Stimulated activated CD8-positive, alpha-beta memory T cell treated with anti-CD3 and anti-CD28 coated beads, Interleukin-15, amount 100 ng/mL, for 48 hours (primary cell): Measurements from ENCODE around the gene IL6R.
"Not testable (repeated sequence)": the region's sequence is repeated elsewhere in the genome, so short reads cannot be mapped to it uniquely, and the experiment has no call there.

Experiments used
- DNase-seq, 2 donors: peaks; one replicate each; pipeline ENCODE4 v3.0.0-alpha.2; 2020; ENCODE audit warnings: low read depth in 2 of 2

Gene IL6R

DNA sequence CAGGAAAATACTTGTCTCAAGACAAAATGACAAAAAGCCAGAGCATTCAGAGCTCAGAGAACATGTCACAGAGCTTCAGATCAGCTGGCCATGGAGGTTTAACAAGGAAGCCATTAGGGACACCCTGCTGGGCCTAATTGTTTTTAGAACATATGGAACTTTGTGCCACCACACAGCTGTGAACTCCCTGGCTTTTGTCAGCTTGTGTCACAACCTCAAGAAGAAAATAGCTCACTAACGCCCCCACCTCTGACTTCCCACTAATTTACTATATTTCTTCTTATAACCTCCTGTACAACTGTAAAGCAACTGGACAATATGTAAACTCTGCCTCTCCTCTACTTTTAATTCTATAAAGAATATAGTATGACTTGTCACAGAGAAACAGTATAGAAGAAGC, 75.9 kb downstream of the IL6R start:
- no peak for DNase-seq

DNA sequence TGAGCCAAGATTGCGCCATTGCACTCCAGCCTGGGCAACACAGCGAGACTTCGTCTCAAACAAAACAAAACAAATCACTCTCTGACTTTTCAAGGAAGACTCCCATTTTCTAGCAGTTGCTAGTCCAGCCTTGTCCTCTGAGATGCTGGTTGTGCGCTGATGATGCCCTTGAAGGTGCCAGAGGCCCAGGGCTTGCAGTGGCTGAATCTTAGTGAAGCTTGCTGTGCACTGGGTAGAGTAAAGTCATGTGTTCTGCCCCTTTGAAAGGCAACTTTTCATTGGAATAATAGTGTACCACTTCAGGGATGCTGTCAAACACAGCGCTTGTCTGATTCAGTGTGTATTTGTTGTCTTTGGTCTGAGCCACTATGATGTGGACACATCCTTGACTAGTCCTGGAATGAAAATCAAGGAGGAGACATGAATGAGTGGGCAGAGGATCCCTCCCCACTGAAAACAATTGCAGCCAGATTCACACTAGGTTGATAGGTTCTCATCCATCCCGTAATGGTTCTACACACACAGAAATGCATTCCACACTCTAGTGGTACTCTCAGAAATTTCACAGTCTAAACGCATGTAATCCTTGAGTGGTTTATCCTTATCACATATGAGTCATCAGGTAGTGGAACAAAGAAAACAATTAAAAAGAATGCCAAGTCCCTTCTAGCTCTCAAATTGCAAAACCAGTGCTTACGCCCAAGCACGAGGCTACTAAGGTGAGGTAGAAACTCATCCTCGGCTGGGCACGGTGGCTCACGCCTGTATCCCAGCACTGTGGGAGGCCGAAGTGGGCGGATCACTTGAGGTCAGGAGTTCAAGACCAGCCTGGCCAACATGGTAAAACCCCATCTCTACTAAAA, 79.0 kb downstream of the IL6R start:
- no peak for DNase-seq

DNA sequence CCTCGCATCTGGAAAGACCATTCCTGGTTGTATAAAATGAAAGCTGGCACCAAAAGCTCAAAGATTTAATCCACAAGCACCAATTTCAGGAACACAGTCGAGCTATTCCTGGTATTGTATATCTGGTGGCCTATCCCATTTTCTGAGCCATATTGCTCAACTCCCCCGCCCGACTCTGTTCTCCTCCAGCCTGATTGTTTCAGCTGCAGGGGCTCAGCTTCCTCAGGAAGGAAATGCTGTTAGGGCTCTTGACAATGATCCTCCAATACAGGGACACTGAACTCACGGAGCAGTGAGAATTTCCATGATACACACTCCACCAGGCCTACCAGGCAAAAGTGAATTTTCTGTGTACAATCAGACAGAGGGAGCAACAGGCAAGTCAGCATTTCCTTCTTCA, 80.0 kb downstream of the IL6R start:
- no peak for DNase-seq

DNA sequence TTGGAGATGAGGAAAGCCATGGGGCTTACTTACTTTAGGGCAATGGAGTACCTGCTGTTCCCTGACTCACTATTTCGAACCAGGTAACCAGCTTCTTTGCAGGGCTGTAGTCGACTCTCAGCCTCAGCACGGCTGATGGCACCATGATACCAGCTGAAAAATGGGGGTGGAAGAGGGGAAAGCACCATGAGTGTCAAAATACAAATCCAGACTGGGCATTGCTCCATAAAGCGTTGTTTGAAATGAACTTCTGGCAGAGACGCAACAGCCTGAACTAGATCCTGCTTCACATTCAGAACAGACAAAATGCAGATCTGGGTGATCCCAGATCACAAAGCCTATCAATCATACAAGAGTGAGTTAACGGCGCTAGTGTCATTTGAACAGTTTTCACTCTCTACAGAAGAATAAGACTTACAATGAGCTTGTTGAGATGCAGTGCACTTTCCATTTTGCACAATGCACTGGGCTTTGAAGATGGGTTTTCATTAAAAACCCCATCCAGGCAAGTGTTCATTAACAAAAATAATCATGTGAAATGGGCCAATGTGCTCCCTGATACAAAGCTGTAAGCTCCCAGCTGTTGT, 80.9 kb downstream of the IL6R start:
- no peak for DNase-seq

DNA sequence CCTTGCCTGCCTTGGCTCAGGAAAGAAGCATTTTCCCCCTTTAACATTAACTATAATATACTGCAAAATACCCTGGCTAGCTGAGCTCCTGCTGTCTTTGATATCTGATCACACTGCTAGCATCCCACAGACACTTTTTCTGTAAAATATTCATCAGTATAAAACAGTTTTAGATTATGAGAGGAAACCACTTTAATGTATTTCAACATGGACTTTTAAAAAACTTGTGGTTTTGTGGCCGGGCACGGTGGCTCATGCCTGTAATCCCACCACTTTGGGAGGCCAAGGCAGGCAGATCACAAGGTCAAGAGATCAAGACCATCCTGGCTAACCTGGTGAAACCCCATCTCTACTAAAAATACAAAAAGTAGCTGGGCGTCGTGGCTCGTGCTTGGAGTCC, 81.6 kb downstream of the IL6R start:
- DNase-seq, result not testable (repeated sequence)

DNA sequence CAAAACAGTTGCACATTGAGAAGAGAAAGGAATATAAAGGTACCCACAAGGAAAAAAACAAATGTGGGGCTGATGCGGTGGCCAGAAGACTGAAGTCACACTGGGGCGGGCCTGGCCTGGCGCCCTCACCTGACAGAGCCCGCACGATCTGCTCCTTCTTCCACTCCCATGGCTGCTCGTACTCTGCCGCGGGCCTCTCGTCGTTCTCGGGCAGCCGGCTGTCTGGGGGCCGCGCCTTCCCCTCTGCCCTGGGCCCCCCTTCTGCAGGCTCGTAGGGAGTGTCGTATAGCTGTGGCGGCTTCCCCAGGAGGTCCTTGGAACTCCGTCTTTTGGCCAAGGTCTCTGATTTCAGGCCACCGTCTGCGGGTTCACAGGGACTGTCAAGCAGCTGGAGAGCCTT, 83.8 kb downstream of the IL6R start:
- no peak for DNase-seq

DNA sequence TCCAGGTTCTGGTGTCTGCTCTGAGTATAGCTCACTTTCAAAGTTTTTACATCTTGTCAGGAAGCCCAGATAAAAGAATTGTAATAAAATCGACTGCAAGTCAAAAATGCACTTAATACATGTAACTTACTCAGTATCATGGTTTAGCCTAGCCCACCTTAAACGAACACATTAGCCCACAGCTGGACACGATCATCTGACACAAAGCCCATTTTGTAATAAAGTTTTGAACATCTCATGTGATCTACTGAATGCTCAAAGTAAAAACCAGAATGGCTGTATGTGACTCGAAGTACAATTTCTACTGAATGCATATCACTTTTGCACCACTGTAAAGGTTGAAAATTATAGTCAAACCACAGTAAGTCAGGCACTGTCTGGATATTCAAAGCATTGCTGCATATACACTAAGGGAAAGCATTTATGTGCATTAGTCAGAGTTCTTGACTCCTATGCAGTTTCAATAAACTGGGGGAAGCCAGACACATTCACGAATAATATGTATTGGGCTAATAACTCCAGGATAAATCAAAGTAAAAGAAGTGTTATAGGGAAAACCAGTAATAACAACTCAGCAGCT, 84.6 kb downstream of the IL6R start:
- no peak for DNase-seq

DNA sequence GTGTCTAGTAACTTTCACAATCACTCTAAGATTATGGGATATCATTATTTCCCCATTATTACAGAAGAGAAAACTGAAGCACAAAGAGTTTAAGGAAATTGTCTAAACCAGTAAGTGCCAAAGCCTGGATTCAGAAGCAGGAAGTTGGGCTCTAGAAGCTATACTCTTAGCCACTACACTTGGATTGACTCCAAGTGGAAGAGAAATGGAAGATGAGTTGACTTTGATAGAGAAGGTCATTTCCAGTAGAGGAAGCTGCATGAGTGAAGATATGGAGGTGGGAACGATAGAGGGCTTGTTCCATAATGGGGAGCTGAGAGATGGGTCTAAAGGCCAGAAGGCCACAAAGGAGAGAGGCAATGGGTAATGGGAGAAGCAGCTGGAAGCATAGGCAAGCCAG, 85.2 kb downstream of the IL6R start:
- DNase-seq, result no peak

DNA sequence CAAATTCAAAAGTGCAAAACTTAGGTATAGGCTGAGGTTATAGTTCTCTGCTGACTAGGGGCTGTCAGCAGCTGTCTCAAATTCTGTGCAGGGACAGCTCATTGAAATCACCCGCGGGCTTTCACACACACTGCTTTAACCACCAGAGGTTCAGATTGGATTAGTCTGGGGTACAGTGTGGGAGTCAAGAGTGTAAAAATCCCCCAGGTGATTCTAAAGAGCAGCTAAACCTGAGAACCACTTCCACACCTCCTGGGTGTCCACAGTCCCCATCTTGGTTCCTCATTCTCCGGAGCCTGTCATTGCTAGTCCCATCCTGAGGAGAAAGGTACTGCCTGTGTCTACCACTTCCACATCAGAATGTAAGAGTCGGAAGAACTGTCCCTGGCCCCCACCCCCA, 87.0 kb downstream of the IL6R start:
- DNase-seq, result no peak

DNA sequence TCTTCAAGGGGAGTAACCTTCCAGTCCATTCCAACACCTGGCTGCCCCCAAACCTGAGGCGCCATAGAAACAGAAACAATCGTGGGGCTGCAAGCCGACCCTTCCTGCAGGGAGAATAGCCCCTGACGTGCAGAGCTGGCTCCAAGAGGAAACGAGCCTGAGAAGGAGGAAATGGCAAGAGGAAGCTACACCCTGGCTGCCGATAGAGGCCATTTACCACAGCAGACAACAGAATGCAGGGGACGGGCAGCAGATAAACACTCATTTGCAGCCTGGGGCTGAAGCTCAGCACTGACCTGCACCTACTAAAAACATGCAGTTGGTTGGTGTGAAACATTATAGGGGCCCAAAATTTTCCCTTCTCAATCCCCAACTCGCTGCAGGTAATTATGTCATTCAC, 88.1 kb downstream of the IL6R start:
- no peak for DNase-seq

DNA sequence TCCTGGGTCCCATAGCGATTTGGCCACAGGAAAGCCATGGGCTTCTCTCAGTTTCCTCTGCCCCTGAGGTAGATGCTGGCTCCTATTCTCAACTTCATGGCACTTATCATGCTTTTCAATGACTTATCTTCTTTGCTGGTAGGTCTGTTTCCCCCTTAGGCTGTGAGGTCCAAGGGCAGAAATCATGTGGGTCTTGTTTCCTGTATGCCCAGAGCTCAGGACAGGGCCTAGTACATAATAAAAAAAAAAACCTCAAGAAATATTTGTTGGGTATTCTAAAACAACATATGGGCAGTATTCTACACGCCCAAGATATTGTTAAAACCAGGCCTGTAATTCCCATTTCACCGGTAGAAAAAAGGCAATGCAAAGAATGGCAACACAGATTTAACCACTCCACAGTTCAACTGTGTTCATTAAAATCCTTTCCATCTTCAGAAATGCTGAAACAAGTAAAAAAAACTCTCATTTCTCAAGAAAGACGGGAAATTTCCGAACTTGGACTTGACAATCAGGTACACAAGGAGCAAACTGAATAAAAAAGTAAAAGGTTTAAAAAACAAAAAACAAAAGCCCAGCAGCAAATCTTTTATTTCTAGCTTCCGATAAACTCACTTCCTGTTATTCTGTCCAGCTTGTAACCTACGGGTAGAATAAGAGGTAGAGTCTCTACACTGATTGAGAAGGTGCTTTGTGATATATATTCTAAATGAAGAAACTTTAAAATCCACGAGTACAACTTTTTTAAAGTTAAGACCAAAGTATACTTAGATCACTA, 90.5 kb downstream of the IL6R start:
- DNase-seq, result no peak

DNA sequence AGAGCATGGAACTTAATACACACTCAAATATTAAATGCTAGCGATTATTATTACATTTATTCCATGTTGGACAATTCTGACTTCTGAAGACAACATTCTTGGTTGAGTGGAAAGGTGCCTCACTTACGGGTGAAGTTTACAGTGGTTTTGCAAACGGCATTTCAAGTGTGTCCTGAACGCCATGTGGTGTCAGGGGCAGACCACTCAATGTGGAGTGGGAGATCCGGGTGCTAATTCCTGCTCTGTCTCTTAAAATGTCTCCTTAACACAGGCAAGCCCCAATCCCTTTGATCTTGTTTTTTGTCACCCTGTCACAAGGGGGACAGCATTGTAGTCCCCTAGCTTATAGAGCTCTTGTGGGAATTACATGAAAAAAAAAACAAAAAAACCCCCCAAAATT, 91.2 kb downstream of the IL6R start:
- no peak for DNase-seq

DNA sequence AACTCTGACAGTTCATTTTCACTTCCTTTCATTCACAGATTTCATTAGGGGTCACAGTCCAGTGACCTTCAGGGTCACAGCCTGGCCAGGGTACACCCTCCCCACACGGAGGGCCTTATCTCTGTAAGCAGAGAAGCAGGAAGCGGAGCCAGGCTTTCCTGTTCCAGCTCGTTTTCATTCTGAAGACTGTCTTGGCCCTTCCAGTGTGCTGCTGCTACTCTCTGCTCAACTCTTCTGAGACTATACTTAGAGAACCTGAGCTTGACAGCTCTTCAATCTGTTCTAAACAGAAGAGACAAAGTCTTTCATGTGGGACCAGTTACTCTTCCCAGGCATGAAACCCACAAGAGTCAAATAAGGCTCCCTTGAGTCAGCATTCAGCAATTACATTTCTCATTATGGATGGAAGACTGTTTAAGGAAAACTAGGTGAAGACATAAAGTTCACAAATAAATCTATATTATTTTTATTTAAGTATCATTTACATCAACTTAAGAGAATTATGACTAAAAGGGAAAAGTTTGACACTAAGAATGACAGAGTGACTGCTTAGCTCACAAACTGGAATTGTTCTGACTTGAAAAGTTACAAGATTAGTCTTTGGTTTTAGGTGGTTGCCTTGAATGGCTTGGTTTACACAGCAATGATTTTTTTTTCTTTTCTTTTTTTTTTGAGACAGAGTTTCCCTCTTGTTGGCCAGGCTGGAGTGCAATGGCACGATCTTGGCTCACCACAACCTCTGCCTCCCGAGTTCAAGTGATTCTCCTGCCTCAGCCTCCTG, 92.1 kb downstream of the IL6R start:
- DNase-seq, result no peak

DNA sequence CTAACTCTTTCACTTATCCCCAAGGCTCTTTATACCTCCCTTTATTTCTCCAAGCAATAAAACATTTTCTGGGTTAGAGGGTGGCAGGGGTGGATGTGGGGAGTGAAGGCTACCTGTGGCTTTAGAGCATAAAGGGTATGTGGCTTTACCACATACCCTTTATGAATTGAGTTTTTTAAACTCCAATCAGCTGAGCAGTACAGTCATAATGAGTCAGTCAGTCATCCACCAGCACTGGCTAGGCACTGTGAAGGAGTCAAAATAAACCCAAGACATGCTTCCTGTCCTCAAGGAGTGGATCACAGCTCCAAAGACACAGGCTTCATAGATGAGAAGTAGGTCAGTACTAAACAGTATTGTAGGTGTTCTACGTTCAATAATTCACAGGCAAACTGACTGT, 94.3 kb downstream of the IL6R start:
- no peak for DNase-seq

DNA sequence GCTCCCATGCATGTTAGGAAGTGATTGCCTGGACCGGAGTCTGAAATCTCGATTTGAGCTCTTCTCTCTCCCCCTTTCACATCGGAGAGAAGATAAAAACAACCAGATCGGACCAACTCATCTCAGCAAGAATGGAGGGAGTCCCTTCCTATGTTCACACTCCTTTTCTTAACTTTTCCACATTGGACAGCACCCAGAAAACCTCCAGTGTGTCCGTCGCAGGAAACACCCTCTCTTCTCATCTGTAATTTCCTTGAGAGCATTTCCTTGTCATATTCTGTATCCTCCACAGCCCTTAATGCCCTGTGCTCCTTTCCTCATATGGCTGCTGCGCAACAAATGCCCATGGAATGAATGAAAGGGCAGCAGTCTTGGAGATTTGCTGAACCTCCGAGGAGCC, 95.4 kb downstream of the IL6R start:
- DNase-seq, result no peak

DNA sequence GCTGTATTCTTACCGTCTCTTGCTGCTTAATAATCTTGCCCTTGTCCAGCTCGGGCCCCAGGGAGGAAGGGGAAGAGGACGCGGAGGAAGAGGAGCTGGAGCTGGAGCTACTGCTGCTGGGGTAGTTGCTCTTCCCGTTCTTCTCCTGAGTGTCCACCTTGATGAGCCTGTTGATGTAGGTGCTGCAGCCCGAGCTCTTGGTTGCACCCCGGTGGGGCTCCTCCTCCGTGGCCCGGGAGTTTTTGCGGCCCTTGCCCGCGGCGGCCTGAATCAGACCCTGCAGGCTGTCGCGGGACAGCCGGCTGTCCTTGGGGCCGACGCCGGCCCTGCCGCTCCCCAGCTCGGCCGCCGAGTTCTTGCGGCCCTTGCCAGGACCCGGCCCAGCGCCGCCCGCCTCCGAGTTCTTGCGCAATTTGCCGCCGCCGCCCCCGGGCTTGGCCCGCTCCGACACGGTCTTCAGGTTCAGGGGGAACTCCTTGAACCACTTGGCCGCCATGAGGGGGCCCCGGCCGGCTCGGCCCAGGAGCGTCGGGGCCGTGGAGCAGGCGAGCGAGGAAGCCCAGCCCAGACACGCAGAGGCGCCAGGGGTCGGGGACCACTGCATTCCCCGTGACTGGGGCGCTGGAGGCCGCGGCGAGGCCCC, 96.4 kb downstream of the IL6R start:
- no peak for DNase-seq

DNA sequence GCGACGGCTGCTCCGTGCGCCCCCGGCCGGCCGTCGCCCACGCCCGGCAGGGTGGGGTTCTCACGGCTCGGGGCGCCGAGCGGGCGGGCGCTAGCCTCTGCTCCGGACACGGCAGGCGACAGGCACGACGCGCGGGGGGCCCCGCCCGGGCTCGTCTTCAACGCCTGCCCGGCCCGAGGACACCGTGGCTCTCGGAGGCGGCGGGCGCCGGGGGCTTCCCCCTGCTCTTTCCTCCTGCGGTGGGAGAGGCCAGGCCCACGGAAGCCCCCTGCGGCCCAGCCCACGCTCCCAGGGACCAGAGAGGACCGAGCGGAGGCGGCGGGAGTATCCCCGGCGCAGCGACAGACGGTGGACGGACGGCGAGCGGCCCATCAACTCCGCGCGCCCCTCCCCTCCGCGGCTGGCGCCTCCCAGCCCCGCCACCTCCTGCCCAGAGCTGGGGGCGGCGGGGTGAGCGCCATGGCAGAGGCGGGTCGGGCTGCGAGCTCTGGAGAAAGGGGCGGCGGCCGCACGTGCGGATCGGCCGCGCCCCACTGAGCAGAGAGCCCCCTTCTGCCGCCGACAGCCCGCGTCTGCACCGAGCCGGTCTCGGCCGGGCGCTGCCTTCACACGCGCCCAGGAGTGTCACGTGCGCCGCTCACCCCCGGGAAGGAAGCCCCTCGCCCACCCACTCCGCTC, 97.1 kb downstream of the IL6R start, which contains the start of the genes SHE and TDRD10:
Gene SHE (minus strand): TSS at position 347 of the 678 bp plus-strand sequence. CDS start 386 bp downstream, outside the sequence.
Gene TDRD10 (plus strand): TSS at position 154 of the 678 bp plus-strand sequence. CDS start 4,685 bp downstream, outside the sequence.
- no peak for DNase-seq

DNA sequence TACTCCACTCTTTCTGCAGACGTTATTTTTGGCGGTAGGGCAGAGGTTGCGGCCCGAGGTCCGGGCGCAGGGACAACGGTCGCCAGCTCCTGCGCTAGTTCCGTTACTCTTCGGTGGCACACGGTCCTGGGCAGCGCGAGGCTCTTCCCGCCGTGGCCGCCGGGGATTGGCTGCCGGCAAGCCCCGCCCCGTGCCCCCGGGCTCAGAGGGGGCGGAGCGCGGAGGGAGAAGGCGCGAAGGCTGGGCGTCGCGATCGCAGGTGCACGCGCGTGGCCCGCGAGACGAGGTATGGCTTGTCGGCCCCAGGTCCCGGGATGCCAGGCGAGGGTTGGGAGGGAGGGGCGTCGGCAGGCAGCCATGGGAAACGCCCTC, 97.6 kb downstream of the IL6R start:
- no peak for DNase-seq

DNA sequence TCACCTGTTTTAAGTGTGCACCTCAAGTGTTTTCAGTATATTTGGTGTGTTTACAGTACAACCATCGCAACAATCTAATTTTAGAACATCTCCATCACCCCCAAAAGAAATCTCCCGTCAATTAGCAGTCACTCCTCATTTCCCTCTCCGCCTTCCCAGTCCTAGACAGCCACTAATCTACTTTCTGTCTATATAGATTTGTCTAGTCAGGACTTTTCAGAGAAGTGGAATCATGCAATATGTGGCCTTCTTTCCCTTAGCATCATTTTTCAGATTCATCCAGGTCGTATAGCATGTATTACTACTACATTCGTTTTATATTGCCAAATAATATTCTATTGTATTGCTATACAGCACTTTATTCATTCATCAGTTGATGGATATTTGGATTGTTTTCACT, 98.8 kb downstream of the IL6R start:
- DNase-seq, result no peak

DNA sequence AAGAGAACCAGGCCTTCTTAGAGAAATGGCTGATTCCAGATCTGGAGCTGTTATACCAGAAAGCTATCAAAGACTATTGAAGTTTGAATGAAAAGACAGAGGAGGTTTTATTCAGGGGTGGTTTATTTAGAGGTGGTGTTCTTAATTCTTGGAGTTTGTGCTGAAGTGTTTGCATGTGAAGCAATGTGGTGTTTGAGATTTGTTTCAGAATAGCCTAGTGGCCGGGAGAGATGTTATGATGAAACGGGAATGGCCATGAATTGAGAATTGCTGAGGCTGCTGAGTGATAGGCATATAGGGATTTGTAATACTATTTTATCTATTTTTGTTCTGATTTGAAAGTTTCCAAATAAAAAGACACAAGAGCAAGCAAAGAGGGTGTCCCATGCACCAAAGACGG, 107.6 kb downstream of the IL6R start:
- no peak for DNase-seq
